SK-N-SH (cell line): ENCODE results near the gene GGTLC2. TPM values are rescaled to one million over a fixed set of nuclear protein-coding genes. Genes with fewer than 3 reads are reported as not detected.

Source experiments
- CTCF ChIA-PET: fragments of 300-600, 350-600 bp; formaldehyde crosslinking; extraction: SDS; loops from one replicate; lab custom pipeline; 2021; lab: Yijun Ruan, JAX
- POLR2A ChIA-PET: fragments of 350-600 bp; sonication (Branson Sonifier 250); formaldehyde crosslinking; extraction: SDS; loops from one replicate; lab custom pipeline; 2020; ENCODE audit warnings: antibody characterized with exemption, inconsistent platforms; lab: Yijun Ruan, JAX
- DNase-seq: peaks from one replicate; pipeline ENCODE4 v3.0.0; 2012
- H2AFZ ChIP-seq: fragments of 200-600 bp; sonication (generic); 2 replicates; pipeline ENCODE4 v1.8.1; 2016; ENCODE audit warnings: antibody characterized with exemption, mild to moderate bottlenecking, low read depth
- H3F3A ChIP-seq: fragments of 200-600 bp; sonication (generic); replicated peaks from 2 replicates; pipeline ENCODE3; 2016; ENCODE audit warnings: antibody characterized with exemption, mild to moderate bottlenecking; ENCODE audit not compliant: insufficient read depth
- H3K27ac ChIP-seq, 2 experiments: fragments of 200-500 bp in 1 of 2; fragments of 200-600 bp in 1 of 2; sonication (Bioruptor generic) in 1 of 2; sonication (generic), shearing (Covaris generic) in 1 of 2; 2 replicates each; pipeline versions ENCODE4 v1.5.1 to v1.6.1; 2014 to 2016; ENCODE audit warnings: low read depth in 2 of 2, inconsistent platforms in 1 of 2, low read length in 1 of 2, mild to moderate bottlenecking in 1 of 2, mixed read lengths in 1 of 2
- H3K27me3 ChIP-seq: fragments of 200-600 bp; sonication (generic), shearing (Covaris generic); 2 replicates; pipeline ENCODE4 v1.6.1; 2016; ENCODE audit warnings: mixed run types; ENCODE audit not compliant: insufficient read depth
- H3K36me3 ChIP-seq, 2 experiments: fragments of 200-500 bp in 1 of 2; fragments of 200-600 bp in 1 of 2; sonication (Bioruptor generic) in 1 of 2; sonication (generic) in 1 of 2; replicated peaks in 1 of 2; 2 replicates each; pipeline versions ENCODE3 to v1.5.1; 2014 to 2016; ENCODE audit warnings: low read length in 1 of 2, mild to moderate bottlenecking in 1 of 2; ENCODE audit not compliant: insufficient read depth in 2 of 2, control insufficient read depth in 1 of 2
- H3K4me1 ChIP-seq, 2 experiments: fragments of 200-500 bp in 1 of 2; fragments of 200-600 bp in 1 of 2; sonication (Bioruptor generic) in 1 of 2; sonication (generic), shearing (Covaris generic) in 1 of 2; 2 replicates each; pipeline versions ENCODE4 v1.5.1 to v1.6.1; 2014 to 2016; ENCODE audit warnings: low read depth in 1 of 2, low read length in 1 of 2, mixed run types in 1 of 2; ENCODE audit not compliant: insufficient read depth in 2 of 2, control insufficient read depth in 1 of 2
- H3K4me2 ChIP-seq: fragments of 200-600 bp; sonication (generic), shearing (Covaris generic); 2 replicates; pipeline ENCODE4 v1.6.1; 2017; ENCODE audit warnings: mixed run types
- H3K4me3 ChIP-seq, 2 experiments: fragments of 200-500 bp in 1 of 2; fragments of 200-600 bp in 1 of 2; sonication (Bioruptor generic) in 1 of 2; sonication (generic), shearing (Covaris generic) in 1 of 2; 2 replicates each; pipeline versions ENCODE4 v1.5.1 to v1.8.1; 2014 to 2016; ENCODE audit warnings: low read depth in 2 of 2, inconsistent platforms in 1 of 2, low read length in 1 of 2, mild to moderate bottlenecking in 1 of 2, mixed read lengths in 1 of 2, moderate library complexity in 1 of 2
- H3K79me2 ChIP-seq: fragments of 200-600 bp; sonication (generic); 2 replicates; pipeline ENCODE4 v1.8.1; 2017; ENCODE audit warnings: mild to moderate bottlenecking; ENCODE audit not compliant: insufficient read depth
- H3K9ac ChIP-seq: fragments of 200-600 bp; sonication (generic); 2 replicates; pipeline ENCODE4 v1.6.1; 2017; ENCODE audit warnings: mixed run types
- H3K9me2 ChIP-seq: fragments of 200-600 bp; sonication (generic); 2 replicates; pipeline ENCODE4 v1.6.1; 2017; ENCODE audit warnings: mixed run types
- H3K9me3 ChIP-seq: fragments of 200-600 bp; sonication (generic); 2 replicates; pipeline ENCODE4 v1.6.1; 2017; ENCODE audit warnings: mixed run types, mild to moderate bottlenecking, moderate library complexity
- H4K20me1 ChIP-seq: fragments of 200-600 bp; sonication (generic); 2 replicates; pipeline ENCODE4 v1.6.1; 2017; ENCODE audit warnings: mild to moderate bottlenecking, mixed run types; ENCODE audit not compliant: insufficient read depth
- FOSL2 ChIP-seq: IDR thresholded peaks from 2 replicates; pipeline ENCODE4 v1.4.0; 2012; ENCODE audit warnings: low read depth, mild to moderate bottlenecking, moderate library complexity, borderline replicate concordance
- FOXJ3 ChIP-seq: sonication (generic); formaldehyde crosslinking; IDR thresholded peaks from 2 replicates; pipeline ENCODE4 v1.5.1; 2020; ENCODE audit warnings: mild to moderate bottlenecking, missing genetic modification reagents
- GABPA ChIP-seq: IDR thresholded peaks from 2 replicates; pipeline ENCODE4 v1.4.0; 2012; ENCODE audit warnings: low read depth, mild to moderate bottlenecking
- GATA2 ChIP-seq: sonication (generic); formaldehyde crosslinking; IDR thresholded peaks from 2 replicates; pipeline ENCODE4 v1.5.0; 2020; ENCODE audit warnings: mild to moderate bottlenecking, missing genetic modification reagents
- IRF3 ChIP-seq: fragments of 150-350 bp; IDR thresholded peaks from 2 replicates; pipeline ENCODE4 v1.6.1; 2016; ENCODE audit warnings: mild to moderate bottlenecking, low read depth, low read length
- MAX ChIP-seq: IDR thresholded peaks from 2 replicates; pipeline ENCODE4 v1.4.0; 2012; ENCODE audit warnings: low read depth
- MEF2A ChIP-seq: IDR thresholded peaks from 2 replicates; pipeline ENCODE4 v1.4.0; 2012; ENCODE audit warnings: low read depth, borderline replicate concordance
- MXI1 ChIP-seq: IDR thresholded peaks from 2 replicates; pipeline ENCODE4 v1.6.1; 2012; ENCODE audit warnings: mild to moderate bottlenecking, low read depth, low read length, improper control_type of control experiment
- POLR2AphosphoS5 ChIP-seq: IDR thresholded peaks from 2 replicates; pipeline ENCODE4 v1.6.1; 2012; ENCODE audit warnings: low read depth, low read length
- RAD21 ChIP-seq: IDR thresholded peaks from 2 replicates; pipeline ENCODE4 v1.6.1; 2012; ENCODE audit warnings: mild to moderate bottlenecking, low read length
- RCOR1 ChIP-seq: fragments of 150-350 bp; IDR thresholded peaks from 2 replicates; pipeline ENCODE4 v1.6.1; 2017; ENCODE audit warnings: antibody characterized with exemption, low read length
- RXRA ChIP-seq: IDR thresholded peaks from 2 replicates; pipeline ENCODE4 v1.4.0; 2012; ENCODE audit warnings: low read depth, mild to moderate bottlenecking, borderline replicate concordance
- SIN3A ChIP-seq: IDR thresholded peaks from 2 replicates; pipeline ENCODE4 v1.6.1; 2012; ENCODE audit warnings: low read depth, mild to moderate bottlenecking, low read length, moderate library complexity, borderline replicate concordance
- TCF12 ChIP-seq: IDR thresholded peaks from 2 replicates; pipeline ENCODE4 v1.4.0; 2012
- TEAD4 ChIP-seq: IDR thresholded peaks from 2 replicates; pipeline ENCODE4 v1.4.0; 2012; ENCODE audit warnings: mild to moderate bottlenecking, borderline replicate concordance; ENCODE audit not compliant: insufficient read depth
- YY1 ChIP-seq: IDR thresholded peaks from 2 replicates; pipeline ENCODE4 v1.4.0; 2012; ENCODE audit warnings: low read depth, mild to moderate bottlenecking
- WGBS: methylation state at CpG from one replicate; pipeline ENCODE4 v1.1.6; 2017; ENCODE audit warnings: low lambda C conversion rate; 5-methylcytosine and 5-hydroxymethylcytosine counted together
- polyA plus RNA-seq, 3 experiments: library from polyadenylated mRNA; depleted of rRNA; stranded (reverse); fragments of >200 nt; gene quantifications; 2 replicates each; pipeline ENCODE4 v1.2.3, GENCODE V29; 2012
- TF ChIP-seq, protein P1 (sequence below): fragments of 150-350 bp; IDR thresholded peaks from 2 replicates; pipeline ENCODE4 v1.6.1; 2017; ENCODE audit warnings: antibody characterized with exemption, low read length, low read depth, borderline replicate concordance
- TF ChIP-seq, protein P2 (sequence below): IDR thresholded peaks from 2 replicates; pipeline ENCODE4 v1.4.0; 2012; ENCODE audit warnings: low read depth, borderline replicate concordance
- TF ChIP-seq, protein P3 (sequence below): fragments of 200-600 bp; sonication (generic); IDR thresholded peaks from 2 replicates; pipeline ENCODE4 v1.6.1; 2017; ENCODE audit warnings: antibody characterized with exemption, mild to moderate bottlenecking, moderate library complexity

The GGTLC2 gene
- polyA plus RNA-seq, 1 of the 3 experiments (the other 2 are of a cell fraction) = not detected

DNA sequence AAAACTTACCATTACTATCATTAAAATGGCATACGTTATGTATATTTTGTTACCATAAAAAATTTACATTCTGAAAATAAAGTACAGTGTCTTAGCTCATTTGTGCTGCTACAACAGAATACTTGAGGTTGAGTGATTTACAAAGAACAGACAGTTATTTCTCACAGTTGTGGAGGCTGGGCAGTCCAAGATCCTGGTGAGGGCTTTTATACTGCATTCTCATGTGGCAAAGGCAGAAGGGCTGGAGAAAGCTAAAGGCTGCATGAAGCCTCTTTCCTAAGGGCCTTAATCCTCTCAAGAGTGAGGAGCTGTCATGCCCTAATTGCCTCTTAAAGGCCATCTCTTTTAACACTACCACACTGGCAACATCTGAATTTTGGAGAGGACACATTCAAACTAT is 13.3 kb downstream of the GGTLC2 start:
- ChIA-PET POLR2A (no interaction called here), CTCF (no interaction called here)
- Histone ChIP-seq H3K4me3 (no peak overlapping the region), H3K9me2 (no peaks in the 10 kb centered on the region), H3K27ac (no peak overlapping the region), H3K9ac (no peak overlapping the region), H3F3A (no peaks in the 10 kb centered on the region), H2AFZ (no peak overlapping the region), H3K9me3 (no peaks in the 10 kb centered on the region), H3K79me2 (no peaks in the 10 kb centered on the region), H3K4me1 (no peaks in the 10 kb centered on the region), H4K20me1 (no peaks in the 10 kb centered on the region), H3K4me2 (no peak overlapping the region), H3K27me3 (peaks cover 20% of the 10 kb centered on the region; the same call in 1 of the 2 replicates), H3K36me3 (no peaks in the 10 kb centered on the region)
- TF ChIP-seq TEAD4 = no peak
- TF ChIP-seq POLR2AphosphoS5 = no peak
- TF ChIP-seq SIN3A = no peak
- TF ChIP-seq, protein P1, sequence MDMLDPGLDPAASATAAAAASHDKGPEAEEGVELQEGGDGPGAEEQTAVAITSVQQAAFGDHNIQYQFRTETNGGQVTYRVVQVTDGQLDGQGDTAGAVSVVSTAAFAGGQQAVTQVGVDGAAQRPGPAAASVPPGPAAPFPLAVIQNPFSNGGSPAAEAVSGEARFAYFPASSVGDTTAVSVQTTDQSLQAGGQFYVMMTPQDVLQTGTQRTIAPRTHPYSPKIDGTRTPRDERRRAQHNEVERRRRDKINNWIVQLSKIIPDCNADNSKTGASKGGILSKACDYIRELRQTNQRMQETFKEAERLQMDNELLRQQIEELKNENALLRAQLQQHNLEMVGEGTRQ = no peak
- no peak for TF ChIP-seq RXRA
- TF ChIP-seq MAX = no peak
- no peak for TF ChIP-seq TCF12
- no peak for TF ChIP-seq GATA2 (CRISPR knock-in tag)
- no peak for TF ChIP-seq IRF3
- TF ChIP-seq, protein P2, sequence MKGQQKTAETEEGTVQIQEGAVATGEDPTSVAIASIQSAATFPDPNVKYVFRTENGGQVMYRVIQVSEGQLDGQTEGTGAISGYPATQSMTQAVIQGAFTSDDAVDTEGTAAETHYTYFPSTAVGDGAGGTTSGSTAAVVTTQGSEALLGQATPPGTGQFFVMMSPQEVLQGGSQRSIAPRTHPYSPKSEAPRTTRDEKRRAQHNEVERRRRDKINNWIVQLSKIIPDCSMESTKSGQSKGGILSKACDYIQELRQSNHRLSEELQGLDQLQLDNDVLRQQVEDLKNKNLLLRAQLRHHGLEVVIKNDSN = no peak
- TF ChIP-seq, protein P3, sequence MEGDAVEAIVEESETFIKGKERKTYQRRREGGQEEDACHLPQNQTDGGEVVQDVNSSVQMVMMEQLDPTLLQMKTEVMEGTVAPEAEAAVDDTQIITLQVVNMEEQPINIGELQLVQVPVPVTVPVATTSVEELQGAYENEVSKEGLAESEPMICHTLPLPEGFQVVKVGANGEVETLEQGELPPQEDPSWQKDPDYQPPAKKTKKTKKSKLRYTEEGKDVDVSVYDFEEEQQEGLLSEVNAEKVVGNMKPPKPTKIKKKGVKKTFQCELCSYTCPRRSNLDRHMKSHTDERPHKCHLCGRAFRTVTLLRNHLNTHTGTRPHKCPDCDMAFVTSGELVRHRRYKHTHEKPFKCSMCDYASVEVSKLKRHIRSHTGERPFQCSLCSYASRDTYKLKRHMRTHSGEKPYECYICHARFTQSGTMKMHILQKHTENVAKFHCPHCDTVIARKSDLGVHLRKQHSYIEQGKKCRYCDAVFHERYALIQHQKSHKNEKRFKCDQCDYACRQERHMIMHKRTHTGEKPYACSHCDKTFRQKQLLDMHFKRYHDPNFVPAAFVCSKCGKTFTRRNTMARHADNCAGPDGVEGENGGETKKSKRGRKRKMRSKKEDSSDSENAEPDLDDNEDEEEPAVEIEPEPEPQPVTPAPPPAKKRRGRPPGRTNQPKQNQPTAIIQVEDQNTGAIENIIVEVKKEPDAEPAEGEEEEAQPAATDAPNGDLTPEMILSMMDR = no peak
- no peak for TF ChIP-seq FOXJ3 (CRISPR knock-in tag)
- no peak for TF ChIP-seq GABPA
- TF ChIP-seq MXI1 = no peak
- TF ChIP-seq YY1 = no peak
- no peak for TF ChIP-seq RAD21
- no peak for TF ChIP-seq MEF2A
- no peak for TF ChIP-seq RCOR1
- no peak for TF ChIP-seq FOSL2
- no peak for DNase-seq
- WGBS = 39% methylated on average over 1 of the region's 1 CpG
